K562 (cell line): ENCODE data around the gene FAAP100. TPM values are rescaled to one million over a fixed set of nuclear protein-coding genes. Genes with fewer than 3 reads are reported as not detected.

Experiments used
- BHLHE40 ChIP-seq: IDR thresholded peaks from 2 replicates; pipeline ENCODE4 v1.6.1; 2011; ENCODE audit warnings: low read length, improper control_type of control experiment
- CBFA2T3 ChIP-seq: fragments of 450-650 bp; IDR thresholded peaks from 2 replicates; pipeline ENCODE4 v1.6.1; 2017
- CBFB ChIP-seq: sonication (generic); formaldehyde crosslinking; IDR thresholded peaks from 2 replicates; pipeline ENCODE4 v1.4.0; 2020; ENCODE audit warnings: mild to moderate bottlenecking, missing genetic modification reagents
- CBX8 ChIP-seq: fragments of 200-600 bp; sonication (generic); IDR thresholded peaks from 2 replicates; pipeline ENCODE4 v1.6.1; 2012; ENCODE audit warnings: borderline replicate concordance, mixed run types, low read depth, mild to moderate bottlenecking, moderate library complexity, mixed read lengths, low read length, control low read depth, inconsistent platforms; ENCODE audit not compliant: poor library complexity, severe bottlenecking; ENCODE audit errors: extremely low read depth
- CHD2 ChIP-seq: IDR thresholded peaks from 2 replicates; pipeline ENCODE4 v1.6.1; 2011; ENCODE audit warnings: low read depth, low read length
- CSDE1 ChIP-seq, 2 experiments: fragments of 450-650 bp; IDR thresholded peaks; 2 replicates each; pipeline ENCODE4 v1.6.1; 2016; ENCODE audit warnings: mild to moderate bottlenecking in 1 of 2
- DLX4 ChIP-seq: fragments of 250-450 bp; sonication (Bioruptor Pico); IDR thresholded peaks from 2 replicates; pipeline ENCODE4 v1.6.1; 2021; ENCODE audit warnings: mild to moderate bottlenecking
- EWSR1 ChIP-seq: fragments of 450-650 bp; IDR thresholded peaks from 2 replicates; pipeline ENCODE4 v1.6.1; 2018; ENCODE audit warnings: borderline replicate concordance, mild to moderate bottlenecking, low read depth, moderate library complexity; ENCODE audit not compliant: partially characterized antibody
- FOS ChIP-seq: IDR thresholded peaks from 3 replicates; pipeline ENCODE4 v1.6.1; 2011; ENCODE audit not compliant: insufficient read length; ENCODE audit errors: extremely low read depth
- HBP1 ChIP-seq: fragments of 450-650 bp; formaldehyde crosslinking; IDR thresholded peaks from 2 replicates; pipeline ENCODE4 v1.4.0; 2022; ENCODE audit warnings: missing genetic modification characterization
- HDAC2 ChIP-seq: fragments of 450-650 bp; IDR thresholded peaks from 2 replicates; pipeline ENCODE4 v1.6.1; 2016; ENCODE audit warnings: mild to moderate bottlenecking
- L3MBTL2 ChIP-seq: fragments of 450-650 bp; IDR thresholded peaks from 2 replicates; pipeline ENCODE4 v1.6.1; 2016; ENCODE audit warnings: mild to moderate bottlenecking, moderate library complexity
- MAFG ChIP-seq: fragments of 450-650 bp; conservative IDR thresholded peaks from 2 replicates; pipeline ENCODE4 v1.6.1; 2016; ENCODE audit warnings: missing genetic modification characterization, missing compliant biosample characterization
- MBD2 ChIP-seq: sonication (generic); IDR thresholded peaks from 2 replicates; pipeline ENCODE4 v1.6.1; 2016; ENCODE audit warnings: low read depth, borderline replicate concordance
- MNT ChIP-seq, 2 experiments: fragments of 450-650 bp; conservative IDR thresholded peaks; 2 replicates each; pipeline ENCODE4 v1.6.1; 2017; ENCODE audit warnings: mild to moderate bottlenecking in 2 of 2, moderate library complexity in 2 of 2
- NFATC3 ChIP-seq: fragments of 450-650 bp; IDR thresholded peaks from 2 replicates; pipeline ENCODE4 v1.6.1; 2017; ENCODE audit warnings: mild to moderate bottlenecking
- NRF1 ChIP-seq, 2 experiments: fragments of 450-650 bp; IDR thresholded peaks in 1 of 2; conservative IDR thresholded peaks in 1 of 2; 2 replicates each; pipeline ENCODE4 v1.6.1; 2014; ENCODE audit warnings: mild to moderate bottlenecking in 2 of 2
- POLR2A ChIP-seq: fragments of 450-650 bp; conservative IDR thresholded peaks from 2 replicates; pipeline ENCODE4 v1.6.1; 2016
- RBBP5 ChIP-seq: fragments of 200-600 bp; sonication (generic); IDR thresholded peaks from 2 replicates; pipeline ENCODE4 v1.6.1; 2012; ENCODE audit warnings: borderline replicate concordance, mild to moderate bottlenecking, low read length, control low read depth, inconsistent platforms; ENCODE audit not compliant: insufficient read depth, poor library complexity, severe bottlenecking
- RBFOX2 ChIP-seq: fragments of 200-400 bp; formaldehyde crosslinking; IDR thresholded peaks from 2 replicates; pipeline ENCODE4 v1.6.1; 2017; ENCODE audit warnings: low read depth, mild to moderate bottlenecking, low read length, moderate library complexity
- RCOR1 ChIP-seq, 2 experiments: IDR thresholded peaks; 2 replicates each; pipeline ENCODE4 v1.6.1; 2012; ENCODE audit warnings: low read depth in 2 of 2, low read length in 2 of 2, borderline replicate concordance in 1 of 2, improper control_type of control experiment in 1 of 2
- SLC30A9 ChIP-seq: fragments of 250-450 bp; sonication (Bioruptor Pico); IDR thresholded peaks from 2 replicates; pipeline ENCODE4 v1.8.0; 2022; ENCODE audit warnings: mild to moderate bottlenecking, moderate library complexity
- USF1 ChIP-seq: sonication (generic); formaldehyde crosslinking; IDR thresholded peaks from 2 replicates; pipeline ENCODE4 v1.9.0; 2022; ENCODE audit warnings: mild to moderate bottlenecking, missing genetic modification reagents
- ZNF24 ChIP-seq: fragments of 450-650 bp; IDR thresholded peaks from 2 replicates; pipeline ENCODE4 v1.6.1; 2016
- polyA plus RNA-seq, 8 experiments: library from polyadenylated mRNA; depleted of rRNA in 4 of 8; stranded (reverse) in 5 of 8; unstranded in 3 of 8; fragments of >200 nt; fragmentation: Nextera tagmentation in 2 of 8; fragmentation: Illumina TruSeq in 1 of 8; extraction: Ambion mirVana in 2 of 8; extraction: Trizol in 1 of 8; gene quantifications; 2 replicates each; pipeline versions ENCODE4 v1.2.1 to v1.2.3, GENCODE V29; 2011 to 2014; ENCODE audit warnings: inconsistent platforms in 1 of 8, missing spikeins in 1 of 8
- total RNA-seq, 7 experiments: library from RNA; depleted of rRNA in 6 of 7; stranded (reverse); fragments of >200 nt in 6 of 7; fragmentation: Illumina TruSeq in 2 of 7; extraction: Trizol in 2 of 7; gene quantifications; 2 replicates each; pipeline versions ENCODE4 v1.2.1 to v1.2.3, GENCODE V29; 2011 to 2021; ENCODE audit warnings: low replicate concordance in 1 of 7

FAAP100 gene
- total and polyA plus RNA-seq, 9 of the 15 experiments (the other 6 are each of a cell fraction or from before 2014, with no cell fraction given), result 0.31 to 51.2 (median 12.6) TPM

- TF ChIP-seq MAFG (tag) (0 out of 2 replicates have a peak, but pooled peaks have one; percentile 33), CSDE1 (IDR thresholded peaks at IDR 0.05) (no peak), CBX8 (no peak), NFATC3 (no peak), NRF1 (conservative IDR thresholded peaks at IDR 0.05 in 1 of 2, IDR thresholded peaks at IDR 0.05 in 1 of 2) (peak in 1 of 2 experiments; percentile 21; a peak in 1 of 4 replicates), POLR2A (peak; percentile 41; the same call in 1 of the 2 replicates), RCOR1 (IDR thresholded peaks at IDR 0.05; ENCODE audit: borderline replicate concordance in 1 of 2, low read depth in 2 of 2, low read length in 2 of 2) (peak in 1 of 2 experiments; percentile 3; a peak in 1 of 4 replicates), BHLHE40 (no peak), EWSR1 (no peak), CBFB (0 out of 2 replicates have a peak, but pooled peaks have one; percentile 49), FOS (peak; percentile 81), L3MBTL2 (peak; percentile 76), MNT (conservative IDR thresholded peaks at IDR 0.05) (0 out of 4 replicates have a peak, but pooled peaks of 1 of the 2 experiments have one; percentile 23), RBFOX2 (peak; percentile 48), USF1 (0 out of 2 replicates have a peak, but pooled peaks have one; percentile 23), DLX4 (CRISPR knock-in tag) (no peak), ZNF24 (peak; percentile 43; the same call in 1 of the 2 replicates), CBFA2T3 (no peak), SLC30A9 (no peak), CHD2 (peak; percentile 64; the same call in 1 of the 2 replicates), HBP1 (CRISPR knock-in tag) (no peak), HDAC2 (peak; percentile 56; the same call in 1 of the 2 replicates), MBD2 (peak; percentile 38; the same call in 1 of the 2 replicates), RBBP5 (no peak)
These were observed 58.7 kb downstream of the FAAP100 start (continued) for GRCh38 chr17:81493198-81494038.
